GM20000 (cell line): Measurements from ENCODE around the gene SYCP2L.
A peak's percentile ranks its signal among the peaks of the same experiment; 100 is the strongest.

Experiments used
- DNase-seq: peaks from one replicate; pipeline ENCODE4 v3.0.0; 2012; ENCODE audit warnings: low spot score
- CTCF ChIP-seq: IDR thresholded peaks from 2 replicates; pipeline ENCODE4 v1.5.1; 2012; ENCODE audit warnings: mild to moderate bottlenecking, control low read depth; ENCODE audit errors: extremely low read depth, missing control alignments

Gene SYCP2L

DNA sequence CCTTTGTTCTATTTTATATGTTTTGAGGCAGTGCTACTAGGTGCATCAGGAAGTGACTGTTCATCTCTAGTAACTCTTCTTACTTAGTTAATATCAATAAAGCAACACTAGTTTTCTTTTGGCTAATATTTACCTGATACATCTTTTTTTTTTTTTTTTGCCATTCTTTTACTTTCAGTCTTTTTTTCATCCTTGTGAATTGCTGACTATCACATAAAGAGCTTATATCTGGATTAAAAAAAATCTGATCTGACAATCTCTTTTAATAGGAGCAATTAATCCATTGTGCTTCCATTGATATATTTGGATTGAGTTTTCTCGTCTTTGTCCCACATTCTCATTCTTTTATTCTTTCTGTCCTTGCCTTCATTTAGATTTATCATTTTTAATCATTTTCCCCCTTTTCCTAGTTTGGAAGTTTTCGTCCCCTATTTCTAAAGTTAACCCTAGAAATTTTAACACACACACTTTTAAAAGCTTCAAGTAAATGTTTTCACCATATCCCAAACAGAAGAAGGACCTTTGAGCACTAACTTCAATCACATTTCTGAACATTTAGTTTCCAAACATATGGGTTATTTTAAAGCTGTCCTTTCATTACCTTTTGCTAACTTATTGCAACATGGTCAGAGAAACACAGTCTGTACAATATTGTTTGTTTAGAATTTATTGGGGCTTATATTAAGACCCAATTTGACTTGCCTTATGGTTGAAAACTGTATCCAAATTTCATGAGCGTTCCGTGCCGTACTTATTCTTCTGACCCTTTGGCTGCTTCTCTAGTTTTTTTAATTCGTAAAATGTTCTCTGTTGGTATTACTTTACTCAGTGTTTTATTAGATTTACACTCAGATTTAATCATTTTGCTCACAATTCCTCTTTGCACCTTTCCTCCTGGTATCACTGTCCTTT lies 63.0 kb downstream of the SYCP2L start:
- no peak for DNase-seq
- TF ChIP-seq CTCF = no peak

GRCh38 chr6:10951675-10952282 lies 64.9 kb downstream of the SYCP2L start:
- DNase-seq = peak; percentile 45
- peak; percentile 39 for TF ChIP-seq CTCF

DNA sequence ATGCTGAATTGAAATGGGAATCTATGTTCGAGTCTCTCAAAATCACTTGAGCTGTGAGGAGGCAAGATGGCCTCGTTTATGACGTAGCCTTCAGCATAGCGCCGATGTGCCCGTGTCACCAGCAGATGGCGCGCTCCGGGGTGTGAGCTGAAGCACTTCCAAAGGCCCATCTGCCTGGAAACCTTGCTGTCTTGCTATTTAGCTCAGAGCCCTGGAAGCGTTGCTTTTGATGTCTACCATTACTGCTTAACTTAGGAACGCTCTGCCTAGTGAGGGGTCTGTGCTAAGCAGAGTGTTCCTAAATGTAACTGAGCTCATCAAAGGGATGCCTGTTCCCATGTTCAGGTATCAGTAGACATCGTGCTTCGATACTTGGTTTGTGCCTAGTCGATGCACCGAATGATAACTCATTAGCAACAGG lies 67.7 kb downstream of the SYCP2L start:
- DNase-seq = peak; percentile 68
- peak; percentile 89 for TF ChIP-seq CTCF

DNA sequence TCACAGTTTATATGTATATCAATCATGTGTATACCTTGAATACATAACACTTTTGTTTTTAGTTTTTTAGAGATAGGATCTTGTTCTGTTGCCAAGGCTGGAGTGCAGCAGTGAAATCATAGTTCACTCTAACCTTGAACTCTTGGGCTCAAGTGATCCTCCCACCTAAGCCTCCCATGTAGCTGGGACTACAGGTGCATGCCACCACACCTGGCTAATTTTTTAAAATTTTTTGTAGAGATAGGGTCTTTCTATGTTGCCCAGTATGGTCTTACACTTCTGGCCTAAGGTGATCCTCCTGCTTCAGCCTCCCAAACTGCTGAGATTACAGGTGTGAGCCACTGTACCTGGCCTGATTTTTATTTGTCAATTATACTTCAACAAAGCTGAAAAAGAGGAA lies 69.9 kb downstream of the SYCP2L start:
- no peak for TF ChIP-seq CTCF
- no peak for DNase-seq

DNA sequence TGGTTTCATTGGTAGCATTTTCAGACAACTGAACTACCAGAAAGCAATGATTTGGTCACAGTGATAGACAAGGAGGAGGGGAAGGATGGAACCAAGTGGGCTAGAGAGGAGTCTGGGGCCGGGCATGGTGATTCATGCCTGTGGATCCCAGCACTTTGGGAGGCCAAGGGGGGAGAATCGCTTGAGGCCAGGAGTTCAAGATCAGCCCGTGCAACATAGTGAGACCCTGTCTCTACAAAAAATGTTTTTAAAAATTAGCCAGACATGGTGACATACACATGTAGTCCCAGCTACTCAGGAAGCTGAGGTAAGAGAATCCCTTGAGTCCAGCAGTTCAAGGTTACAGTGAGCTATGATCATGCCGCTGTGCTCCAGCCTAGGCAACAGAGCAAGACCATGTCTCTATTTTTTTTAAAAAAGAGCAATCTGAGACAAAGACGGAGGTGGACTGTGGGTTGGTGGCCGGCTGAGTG lies 70.6 kb downstream of the SYCP2L start:
- TF ChIP-seq CTCF = no peak
- no peak for DNase-seq

DNA sequence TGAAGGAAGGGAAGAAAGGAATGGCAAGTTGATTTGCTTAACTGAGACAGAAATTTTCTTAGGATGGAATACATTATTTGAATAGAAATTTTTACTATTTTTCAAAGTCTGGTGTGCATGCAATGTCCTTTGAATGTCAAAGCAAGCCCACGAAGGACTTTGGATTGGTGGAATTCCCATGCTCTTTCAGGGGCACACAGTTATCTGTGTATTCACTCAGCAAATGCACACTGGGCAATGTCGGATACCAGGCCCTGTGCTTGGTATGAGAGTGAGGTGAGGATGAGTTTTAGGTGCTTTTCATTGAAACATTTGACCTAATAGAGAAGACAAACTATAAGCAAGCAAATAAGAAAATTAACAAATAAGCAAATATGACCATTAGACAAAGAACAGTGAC lies 73.3 kb downstream of the SYCP2L start:
- no peak for TF ChIP-seq CTCF
- no peak for DNase-seq

DNA sequence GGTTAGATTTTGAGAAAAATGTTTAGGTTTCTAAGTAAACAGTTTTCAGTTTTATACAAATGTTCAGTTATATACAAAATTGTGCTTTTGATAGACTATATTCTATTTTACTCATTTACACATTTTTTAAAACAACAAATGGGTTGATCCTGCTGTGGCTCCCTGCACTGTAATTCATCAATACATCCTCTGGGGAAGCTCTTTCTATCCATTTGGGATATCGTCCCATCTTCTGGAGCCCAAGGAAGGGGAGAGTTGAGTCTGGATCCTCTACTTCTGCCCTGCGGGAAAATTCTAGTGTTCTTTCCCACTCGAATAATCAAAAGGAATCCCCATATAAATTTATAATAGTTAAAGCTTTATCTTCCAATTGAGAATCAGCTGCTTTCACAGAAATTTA lies 75.0 kb downstream of the SYCP2L start:
- no peak for DNase-seq
- TF ChIP-seq CTCF = no peak
